ENCODE measurements around the gene MED14. TPM values are rescaled to one million over a fixed set of nuclear protein-coding genes. Genes with fewer than 3 reads are reported as not detected.

The MED14 gene
- total and polyA plus RNA-seq, 2 of the 8 experiments (the other 6 are each of a cell fraction or from before 2014, with no cell fraction given), result 79.7 to 117 TPM

- Histone ChIP-seq H3K4me1 (replicated peaks in 1 of 4; ENCODE audit: control insufficient read depth in 3 of 4, insufficient read depth in 4 of 4, low read length in 3 of 4) (no peaks in the 10 kb centered on the region), H2BK12ac (ENCODE audit: low read depth, low read length) (no peak overlapping the region), H3K36me3 (ENCODE audit: control insufficient read depth in 2 of 4, insufficient read depth in 4 of 4, low read length in 3 of 4) (no peaks in the 10 kb centered on the region), H2BK15ac (ENCODE audit: low read length) (no peak overlapping the region), H3K9ac (replicated peaks in 1 of 4; ENCODE audit: extremely low read depth in 1 of 4, low read depth in 3 of 4, low read length in 3 of 4) (no peak overlapping the region), H3K79me2 (ENCODE audit: control insufficient read depth in 1 of 2, insufficient read depth in 2 of 2, low read length in 2 of 2) (no peaks in the 10 kb centered on the region), H3K4me3 (ENCODE audit: extremely low read depth in 1 of 4, insufficient read depth in 2 of 4, low read depth in 3 of 4, low read length in 4 of 4) (no peak overlapping the region), H4K91ac (replicated peaks; ENCODE audit: insufficient read length, low read length) (no peak overlapping the region), H3K79me1 (ENCODE audit: low read depth, low read length) (no peaks in the 10 kb centered on the region), H2BK20ac (ENCODE audit: low read length) (no peak overlapping the region), H3K4me2 (ENCODE audit: insufficient read depth in 1 of 2, low read depth in 2 of 2, low read length in 2 of 2) (no peak overlapping the region), H3K18ac (ENCODE audit: extremely low read depth, low read length) (no peak overlapping the region), H4K8ac (ENCODE audit: extremely low read depth, insufficient read depth, low read length) (no peak overlapping the region), H3K4ac (replicated peaks; ENCODE audit: insufficient read length, low read depth, low read length) (no peak overlapping the region), H3K56ac (replicated peaks; ENCODE audit: insufficient read length, low read depth, low read length) (no peak overlapping the region), H2AK5ac (ENCODE audit: low read depth, low read length) (no peak overlapping the region), H3K23me2 (ENCODE audit: low read depth, low read length) (no peaks in the 10 kb centered on the region), H3K27ac (ENCODE audit: low read depth, low read length) (no peak overlapping the region), H3K9me3 (ENCODE audit: insufficient read depth in 2 of 2, low read depth in 1 of 2, low read length in 1 of 2) (no peaks in the 10 kb centered on the region), H2BK120ac (replicated peaks; ENCODE audit: low read depth, low read length) (no peak overlapping the region), H3K14ac (ENCODE audit: insufficient read length) (no peak overlapping the region), H4K20me1 (replicated peaks in 1 of 2; ENCODE audit: control insufficient read depth in 1 of 2, insufficient read depth in 2 of 2, low read length in 2 of 2) (no peaks in the 10 kb centered on the region), H2BK5ac (ENCODE audit: low read depth, low read length) (no peak overlapping the region), H2AFZ (ENCODE audit: low read length) (no peak overlapping the region), H3K27me3 (replicated peaks in 1 of 4; ENCODE audit: control insufficient read depth in 3 of 4, extremely low read depth in 1 of 4, insufficient read depth in 3 of 4, low read length in 3 of 4) (no peaks in the 10 kb centered on the region), H3K23ac (ENCODE audit: insufficient read length) (no peak overlapping the region), H4K5ac (ENCODE audit: insufficient read length, low read depth, low read length) (no peak overlapping the region)
- 97% methylated on average over 6 of the region's 7 CpGs; no CpG with 5 or more reads in 1 of the 2 experiments for WGBS, 2 experiments (ENCODE audit: extremely low coverage in 1 of 2, insufficient coverage in 1 of 2, insufficient read length in 1 of 2, insufficient replicate concordance in 2 of 2, low coverage in 1 of 2, low lambda C conversion rate in 2 of 2, missing lambda C conversion rate in 1 of 2)
- no peak for TF ChIP-seq EP300 (IDR thresholded peaks at IDR 0.05; ENCODE audit: borderline replicate concordance in 1 of 2, low read depth in 2 of 2, low read length in 2 of 2)
- no peak for TF ChIP-seq SRF (IDR thresholded peaks at IDR 0.05; ENCODE audit: low read depth, low read length)
- TF ChIP-seq ATF2 (IDR thresholded peaks at IDR 0.05; ENCODE audit: low read length), result no peak
- no peak for TF ChIP-seq USF2 (IDR thresholded peaks at IDR 0.05; ENCODE audit: low read length)
- no peak for TF ChIP-seq CBX8 (IDR thresholded peaks at IDR 0.05; ENCODE audit: borderline replicate concordance, low read depth, low read length)
- TF ChIP-seq NRF1 (IDR thresholded peaks at IDR 0.05; ENCODE audit: low read depth, low read length), result no peak
- TF ChIP-seq TBP (IDR thresholded peaks at IDR 0.05; ENCODE audit: low read depth, low read length), result no peak
- ChIA-PET POLR2A (ENCODE audit: partially characterized antibody) (no interaction called here), CTCF (ENCODE audit: partially characterized antibody) (interaction anchor here (0.5 to 1.0 kb wide), 2 partner anchors 43 to 70 kb away, joined by 3 to 5 read pairs; no protein-coding TSS in a partner anchor)
- no peak for FAIRE-seq
- no peak for DNase-seq (ENCODE audit: low read depth in 1 of 2, low spot score in 2 of 2)
Observed at GRCh38 chrX:40617566-40617965, 117.8 kb downstream of the MED14 start.
